A673 (cell line): ENCODE results near the gene NPPA.

Experiments
- CTCF ChIP-seq: fragments of 300-800, 200-600 bp; sonication (generic); conservative IDR thresholded peaks from 2 replicates; pipeline ENCODE4 v1.5.1; 2017; ENCODE audit warnings: low read depth, mild to moderate bottlenecking, antibody characterized with exemption, low read length, moderate library complexity, mixed read lengths
- EZH2 ChIP-seq: fragments of 200-600 bp; sonication (generic); IDR thresholded peaks from 2 replicates; pipeline ENCODE4 v1.6.1; 2017; ENCODE audit warnings: borderline replicate concordance, low read depth, mild to moderate bottlenecking, mixed read lengths, antibody characterized with exemption, low read length; ENCODE audit not compliant: poor library complexity, severe bottlenecking

- TF ChIP-seq CTCF (no peak), EZH2 (no peak)
Measured at GRCh38 chr1:11851180-11851579, 3.6 kb upstream of the NPPA start.
